Effector memory CD8-positive, alpha-beta T cell (primary cell): ENCODE results near the gene EFNA2.
"Not testable (repeated sequence)": the region's sequence is repeated elsewhere in the genome, so short reads cannot be mapped to it uniquely, and the experiment has no call there.

Source experiments
- ATAC-seq: fragments of 150-1000 bp; cut with Tn5 transposase; replicated peaks from 2 replicates; pipeline ENCODE4 v1.10.0; 2021; ENCODE audit warnings: mild to moderate bottlenecking, moderate library complexity
- DNase-seq, 3 experiments: peaks; one replicate each; pipeline ENCODE4 v3.0.0; 2021
- H3K27ac Mint-ChIP-seq, 2 donors: one replicate each; pipeline ENCODE4 v1.8.0; 2022; ENCODE audit warnings: mild to moderate bottlenecking in 2 of 2, mixed read lengths in 2 of 2, moderate library complexity in 2 of 2
- H3K27me3 Mint-ChIP-seq, 2 donors: one replicate each; pipeline ENCODE4 v1.8.0; 2022; ENCODE audit warnings: mixed read lengths in 2 of 2
- H3K36me3 Mint-ChIP-seq: one replicate; pipeline ENCODE4 v1.8.0; 2022; ENCODE audit warnings: mild to moderate bottlenecking, moderate library complexity, mixed read lengths; ENCODE audit not compliant: insufficient read depth
- H3K4me1 Mint-ChIP-seq, 2 donors: one replicate each; pipeline ENCODE4 v1.8.0; 2022; ENCODE audit warnings: low read depth in 2 of 2, mixed read lengths in 2 of 2
- H3K4me3 Mint-ChIP-seq, 2 donors: one replicate each; pipeline ENCODE4 v1.8.0; 2022; ENCODE audit warnings: mild to moderate bottlenecking in 2 of 2, mixed read lengths in 2 of 2, moderate library complexity in 2 of 2
- H3K9me3 Mint-ChIP-seq, 2 donors: one replicate each; pipeline ENCODE4 v1.8.0; 2022; ENCODE audit warnings: mixed read lengths in 2 of 2

The EFNA2 gene

GRCh38 chr19:1244693-1245451, 40.8 kb upstream of the EFNA2 start:
- H3K36me3 Mint-ChIP-seq: peaks cover 37% of the 10 kb centered on the region
- H3K4me3 Mint-ChIP-seq: peak overlapping the region; percentile 53 to 62
- peaks cover 13 to 16% of the 10 kb centered on the region in 2 donors for H3K4me1 Mint-ChIP-seq
- ATAC-seq (no peak), DNase-seq (peak in 1 of 3 experiments; percentile 47)
- H3K27ac Mint-ChIP-seq: peak overlapping the region; percentile 63 to 68
- no peaks in the 10 kb centered on the region for H3K9me3 Mint-ChIP-seq
- no peaks in the 10 kb centered on the region for H3K27me3 Mint-ChIP-seq

GRCh38 chr19:1245494-1246264, 40.0 kb upstream of the EFNA2 start:
- Mint-ChIP-seq H3K27ac (no peak overlapping the region), H3K4me3 (no peak overlapping the region), H3K27me3 (no peaks in the 10 kb centered on the region), H3K36me3 (peaks cover 36% of the 10 kb centered on the region), H3K4me1 (peaks cover 13 to 16% of the 10 kb centered on the region in 2 donors), H3K9me3 (no peaks in the 10 kb centered on the region)
- DNase-seq (no peak), ATAC-seq (no peak)

GRCh38 chr19:1246265-1247087, 39.2 kb upstream of the EFNA2 start:
- ATAC-seq, DNase-seq, H3K9me3 Mint-ChIP-seq, H3K27me3 Mint-ChIP-seq: not testable (repeated sequence)
- Mint-ChIP-seq H3K4me1 (peaks cover 10 to 13% of the 10 kb centered on the region in 2 donors), H3K36me3 (peaks cover 36% of the 10 kb centered on the region), H3K27ac (peak overlapping the region in 1 of 2 donors; percentile 15), H3K4me3 (peak overlapping the region in 1 of 2 donors; percentile 21)

DNA sequence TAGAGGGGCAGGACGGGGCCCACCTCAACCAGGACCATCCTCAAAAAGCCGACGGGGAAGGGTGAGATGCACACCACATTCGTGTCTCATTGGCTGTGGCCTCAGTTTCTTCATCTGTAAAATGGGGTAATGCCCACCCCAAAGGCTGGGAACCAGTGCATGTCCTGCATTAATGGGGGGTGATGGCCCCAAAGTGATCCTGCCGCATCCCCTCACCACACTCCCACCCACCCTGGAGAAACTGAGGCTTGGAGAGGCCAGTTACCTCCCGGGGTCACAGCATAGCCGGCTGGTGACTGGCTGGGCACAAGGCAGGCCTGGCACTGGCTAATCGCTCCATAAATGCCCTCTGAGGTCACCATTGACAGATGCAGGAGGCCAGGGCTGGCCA, 37.9 kb upstream of the EFNA2 start:
- DNase-seq (no peak), ATAC-seq (no peak)
- Mint-ChIP-seq H3K4me3 (peak overlapping the region; percentile 65 to 79), H3K4me1 (peaks cover 4 to 13% of the 10 kb centered on the region in 2 donors), H3K27ac (peak overlapping the region in 1 of 2 donors; percentile 53), H3K9me3 (no peaks in the 10 kb centered on the region), H3K36me3 (peaks cover 45% of the 10 kb centered on the region), H3K27me3 (no peaks in the 10 kb centered on the region)

DNA sequence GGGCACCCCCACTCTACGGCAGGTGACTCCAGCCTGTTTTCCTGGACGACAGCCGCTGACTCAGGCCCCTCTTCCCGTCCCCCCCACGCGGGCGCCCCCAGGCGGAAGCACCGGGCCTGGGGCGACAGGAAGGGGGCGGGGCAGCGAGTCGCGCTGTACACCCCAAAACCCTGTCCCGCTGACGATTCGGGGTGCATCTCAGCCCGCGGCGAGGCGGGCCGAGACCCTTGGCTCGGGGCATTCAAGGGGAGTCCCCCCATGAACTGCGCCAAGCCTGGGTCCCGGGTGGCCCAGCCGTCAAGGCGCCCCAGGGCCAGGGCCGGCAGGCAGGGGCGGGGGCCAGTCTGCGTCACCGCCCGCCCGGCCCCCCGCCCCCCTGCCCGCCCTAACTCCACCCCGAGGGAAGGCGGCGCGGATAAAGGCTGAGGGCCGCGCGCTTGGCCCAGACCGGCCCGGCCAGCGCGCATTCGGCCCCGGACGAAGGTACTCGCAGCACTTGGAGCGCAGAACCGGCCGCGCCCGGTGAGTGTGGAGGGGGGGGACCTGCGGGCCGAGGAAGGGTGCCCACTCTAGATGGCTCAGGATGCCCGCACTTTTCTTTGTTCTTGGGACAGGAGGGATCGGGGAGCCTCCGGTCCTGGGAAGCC, 37.4 kb upstream of the EFNA2 start, which contains the start of gene MIDN:
TSS of gene MIDN (plus strand) at position 445 of the 647 bp plus-strand sequence. CDS start 1,714 bp downstream, outside the sequence.
- Mint-ChIP-seq H3K36me3 (peaks cover 50% of the 10 kb centered on the region), H3K4me1 (peaks cover 4 to 13% of the 10 kb centered on the region in 2 donors), H3K9me3 (no peaks in the 10 kb centered on the region), H3K27me3 (no peaks in the 10 kb centered on the region), H3K27ac (peak within 1 kb of the TSS; percentile 73 to 75), H3K4me3 (peak within 1 kb of the TSS; percentile 79 to 91)
- DNase-seq (peak; percentile 62 to 77 (median 62)), ATAC-seq (peak; percentile 7)

DNA sequence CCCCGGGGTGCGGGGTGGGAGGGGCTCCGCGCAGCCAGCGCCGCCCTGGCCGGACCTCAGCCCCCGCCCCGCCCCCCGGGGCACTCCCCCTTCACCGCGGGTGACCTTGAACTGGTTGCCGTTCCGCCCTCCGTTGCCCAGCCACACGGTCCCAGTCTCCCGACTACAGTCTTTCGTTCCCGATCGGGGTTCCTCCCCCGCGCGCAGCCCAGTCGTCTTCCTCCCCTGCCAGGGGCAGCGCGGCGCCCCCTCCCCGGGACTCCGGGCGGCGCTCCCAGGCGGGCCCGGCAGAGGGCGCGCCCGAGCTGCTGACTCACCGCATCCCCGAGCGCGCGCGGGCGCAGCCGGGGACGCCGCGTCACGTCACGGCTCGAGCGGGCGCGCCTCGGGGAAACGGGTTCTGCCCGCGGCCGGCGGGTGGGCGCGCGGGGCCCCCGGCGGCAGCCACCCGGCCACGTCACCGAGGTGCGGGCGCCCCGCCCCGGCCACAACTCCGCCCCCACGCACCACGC, 36.8 kb upstream of the EFNA2 start:
- peak overlapping the region; percentile 53 to 73 for H3K27ac Mint-ChIP-seq
- peaks cover 8 to 16% of the 10 kb centered on the region in 2 donors for H3K4me1 Mint-ChIP-seq
- H3K4me3 Mint-ChIP-seq: peak overlapping the region; percentile 65 to 79
- no peaks in the 10 kb centered on the region for H3K27me3 Mint-ChIP-seq
- DNase-seq (peak; percentile 84 to 89 (median 85)), ATAC-seq (peak; percentile 41)
- no peaks in the 10 kb centered on the region for H3K9me3 Mint-ChIP-seq
- peaks cover 56% of the 10 kb centered on the region for H3K36me3 Mint-ChIP-seq

- Mint-ChIP-seq H3K4me3 (peak overlapping the region; percentile 79 to 91), H3K36me3 (peaks cover 62% of the 10 kb centered on the region), H3K27me3 (no peaks in the 10 kb centered on the region), H3K4me1 (peaks cover 8 to 16% of the 10 kb centered on the region in 2 donors), H3K27ac (peak overlapping the region; percentile 73 to 75), H3K9me3 (no peaks in the 10 kb centered on the region)
- peak; percentile 54 for ATAC-seq
- DNase-seq: peak; percentile 82 to 88 (median 87)
These were observed 36.2 kb upstream of the EFNA2 start for GRCh38 chr19:1249298-1249989.

DNA sequence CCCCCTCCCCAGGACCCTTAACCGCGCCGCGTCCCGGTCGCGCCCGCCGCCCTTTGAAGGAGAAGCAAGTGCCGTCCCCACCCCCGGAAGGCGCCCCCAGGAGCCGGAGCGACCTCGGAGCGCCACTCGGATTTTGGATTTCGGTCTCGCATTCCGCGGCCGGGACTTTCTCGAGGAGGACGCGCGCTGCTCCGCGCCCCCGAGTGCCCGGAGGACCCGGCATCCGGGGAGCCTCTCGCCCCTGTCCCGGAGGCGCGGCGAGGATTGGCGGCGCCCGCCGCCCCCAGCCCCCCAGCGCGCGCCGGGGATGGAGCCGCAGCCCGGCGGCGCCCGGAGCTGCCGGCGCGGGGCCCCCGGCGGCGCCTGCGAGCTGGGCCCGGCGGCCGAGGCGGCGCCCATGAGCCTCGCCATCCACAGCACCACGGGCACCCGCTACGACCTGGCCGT, 35.7 kb upstream of the EFNA2 start:
- peaks cover 63% of the 10 kb centered on the region for H3K36me3 Mint-ChIP-seq
- H3K27me3 Mint-ChIP-seq: no peaks in the 10 kb centered on the region
- peak overlapping the region; percentile 91 to 95 for H3K4me3 Mint-ChIP-seq
- peaks cover 5 to 16% of the 10 kb centered on the region in 2 donors for H3K4me1 Mint-ChIP-seq
- peak overlapping the region; percentile 73 to 75 for H3K27ac Mint-ChIP-seq
- no peak for DNase-seq
- H3K9me3 Mint-ChIP-seq: no peaks in the 10 kb centered on the region
- no peak for ATAC-seq

DNA sequence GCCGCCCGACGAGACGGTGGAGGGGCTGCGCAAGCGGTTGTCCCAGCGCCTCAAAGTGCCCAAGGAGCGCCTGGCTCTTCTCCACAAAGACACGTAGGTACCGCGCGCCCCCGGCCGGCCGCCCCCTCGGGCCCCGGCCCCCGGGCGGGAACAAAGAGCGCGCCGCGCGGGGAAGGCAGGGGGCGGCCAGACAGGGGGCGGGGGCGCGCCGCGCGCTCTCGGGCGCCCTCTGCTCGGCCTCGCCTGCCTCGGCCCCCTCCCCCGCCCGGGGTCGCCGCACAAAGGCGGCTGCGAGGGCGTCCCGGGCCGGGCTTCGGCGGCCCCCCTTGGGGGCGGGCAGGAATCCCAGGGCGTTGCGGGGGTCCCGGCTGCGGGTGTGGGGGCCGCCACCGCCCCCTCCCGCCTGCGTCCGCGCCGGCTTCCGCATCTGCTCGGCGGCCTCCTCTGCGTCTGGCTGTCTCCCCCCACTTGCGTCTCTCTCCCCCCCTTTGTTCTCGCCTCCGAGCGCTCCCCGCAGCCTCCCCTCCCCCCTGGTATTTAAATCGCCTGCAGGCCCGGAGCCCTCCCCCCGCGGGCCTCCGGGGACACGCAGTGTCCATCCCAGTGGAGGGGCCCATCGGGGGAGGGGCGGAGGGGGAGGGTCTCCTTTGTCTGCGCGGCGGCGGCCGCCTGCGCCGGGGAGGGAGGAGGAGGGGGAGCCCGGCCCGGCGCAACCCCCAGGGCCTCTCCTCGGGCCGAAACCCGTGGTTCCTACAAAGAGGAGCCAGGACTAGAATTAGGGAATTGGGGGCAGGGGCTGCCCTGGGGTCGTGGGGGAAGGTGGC, 35.0 kb upstream of the EFNA2 start:
- Mint-ChIP-seq H3K27ac (peak overlapping the region; percentile 95 to 97), H3K27me3 (no peaks in the 10 kb centered on the region), H3K4me3 (peak overlapping the region; percentile 91 to 95), H3K9me3 (no peaks in the 10 kb centered on the region), H3K36me3 (peaks cover 69% of the 10 kb centered on the region), H3K4me1 (peaks cover 5 to 17% of the 10 kb centered on the region in 2 donors)
- DNase-seq: peak; percentile 61 to 65 (median 61)
- ATAC-seq: no peak

DNA sequence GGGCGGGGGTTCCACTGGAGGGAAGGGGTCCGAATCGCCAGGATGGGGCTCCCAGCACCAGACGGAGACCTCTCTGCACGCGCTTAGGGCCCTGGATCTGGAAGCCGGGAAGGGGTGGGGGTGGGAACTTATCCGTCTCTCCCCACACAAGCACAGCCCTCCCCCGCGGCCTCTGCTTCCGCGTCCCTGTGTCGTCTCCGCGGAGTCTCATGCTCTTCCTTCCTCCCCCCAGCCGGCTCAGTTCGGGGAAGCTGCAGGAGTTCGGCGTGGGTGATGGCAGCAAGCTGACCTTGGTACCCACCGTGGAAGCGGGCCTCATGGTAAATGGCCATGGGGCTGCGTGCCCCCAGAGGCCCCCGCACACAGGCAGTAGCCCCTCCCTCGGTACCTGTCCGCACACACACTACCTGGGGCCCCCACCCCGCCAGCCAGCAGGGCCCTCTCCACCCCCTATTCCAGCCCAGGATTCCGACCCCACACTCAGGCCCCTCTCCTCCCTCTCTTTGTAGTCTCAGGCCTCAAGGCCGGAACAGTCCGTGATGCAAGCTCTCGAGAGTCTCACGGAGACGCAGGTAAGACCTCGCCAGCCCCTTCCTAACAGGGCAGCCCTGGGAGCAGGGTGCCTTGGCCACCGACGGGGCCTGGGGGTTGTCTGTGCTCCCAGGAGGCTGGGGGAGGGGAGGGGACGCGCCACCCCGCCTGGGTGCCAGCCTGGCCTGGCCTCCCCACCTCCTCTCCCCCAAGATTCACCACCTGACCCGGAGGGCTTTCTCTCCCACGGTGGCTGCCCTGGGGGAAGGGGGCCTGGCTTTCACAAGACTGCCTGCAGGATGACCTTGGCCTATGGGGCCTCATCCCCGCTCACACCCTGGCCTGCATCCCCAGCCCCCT, 34.1 kb upstream of the EFNA2 start:
- Mint-ChIP-seq H3K27ac (peak overlapping the region; percentile 95 to 97), H3K9me3 (no peaks in the 10 kb centered on the region), H3K4me1 (peaks cover 5 to 17% of the 10 kb centered on the region in 2 donors), H3K4me3 (peak overlapping the region; percentile 91 to 95), H3K36me3 (peaks cover 76% of the 10 kb centered on the region), H3K27me3 (no peaks in the 10 kb centered on the region)
- DNase-seq (peak; percentile 48 to 56 (median 51)), ATAC-seq (no peak)
